CD4-positive, alpha-beta T cell (primary cell): ENCODE data around the gene AGTPBP1. TPM values are rescaled to one million over a fixed set of nuclear protein-coding genes. Genes with fewer than 3 reads are reported as not detected.
A peak's percentile ranks its signal among the peaks of the same experiment; 100 is the strongest.

ENCODE experiments used
- ATAC-seq: fragments of 200-7000 bp; cut with Tn5 transposase; one replicate; pipeline ENCODE4 v1.10.0; 2022; ENCODE audit warnings: mild to moderate bottlenecking; ENCODE audit not compliant: poor library complexity
- CTCF ChIA-PET: fragments of 350-600 bp; sonication (Branson Sonifier 250); formaldehyde crosslinking; loops from one replicate; lab custom pipeline; 2021; ENCODE audit warnings: antibody characterized with exemption, inconsistent platforms; lab: Charles Lee
- POLR2A ChIA-PET: fragments of 350-600 bp; sonication (Branson Sonifier 250); formaldehyde crosslinking; loops from one replicate; lab custom pipeline; 2021; ENCODE audit warnings: antibody characterized with exemption, inconsistent platforms; lab: Charles Lee
- DNase-seq, 14 experiments: peaks; one replicate each; pipeline ENCODE4 v3.0.0-alpha.2; 2013 to 2020; ENCODE audit warnings: mixed read lengths in 2 of 14
- H3K27ac ChIP-seq, 2 donors: one replicate each; pipeline versions ENCODE4 v1.5.1 to v1.7.0; 2013; ENCODE audit warnings: low read length in 2 of 2, low read depth in 1 of 2, mild to moderate bottlenecking in 1 of 2
- H3K27me3 ChIP-seq, 2 experiments: 1 replicate in 1 of 2; 2 replicates in 1 of 2; pipeline versions ENCODE4 v1.6.1 to v1.7.0; 2013; ENCODE audit warnings: low read length in 2 of 2, control low read depth in 1 of 2, mild to moderate bottlenecking in 1 of 2, moderate library complexity in 1 of 2; ENCODE audit not compliant: insufficient read depth in 2 of 2, control insufficient read depth in 1 of 2
- H3K36me3 ChIP-seq: one replicate; pipeline ENCODE4 v1.6.1; 2013; ENCODE audit warnings: low read length, control low read depth; ENCODE audit not compliant: insufficient read depth
- H3K4me1 ChIP-seq: one replicate; pipeline ENCODE4 v1.6.1; 2013; ENCODE audit warnings: low read length, control low read depth; ENCODE audit not compliant: insufficient read depth
- H3K4me3 ChIP-seq: one replicate; pipeline ENCODE4 v1.5.1; 2013; ENCODE audit warnings: mild to moderate bottlenecking, low read length, moderate library complexity
- H3K9me3 ChIP-seq, 2 experiments: 1 replicate in 1 of 2; 2 replicates in 1 of 2; pipeline versions ENCODE4 v1.6.1 to v1.7.0; 2013; ENCODE audit warnings: low read length in 2 of 2, mild to moderate bottlenecking in 2 of 2, control low read depth in 1 of 2, moderate library complexity in 1 of 2; ENCODE audit not compliant: control insufficient read depth in 1 of 2, insufficient read depth in 1 of 2
- H3K27ac Mint-ChIP-seq: one replicate; pipeline ENCODE4 v1.8.0; 2020; ENCODE audit warnings: mixed read lengths
- H3K27me3 Mint-ChIP-seq: one replicate; pipeline ENCODE4 v1.8.0; 2021; ENCODE audit warnings: mixed read lengths
- H3K36me3 Mint-ChIP-seq: one replicate; pipeline ENCODE4 v1.8.0; 2021; ENCODE audit warnings: low read depth, mixed read lengths
- H3K4me1 Mint-ChIP-seq: one replicate; pipeline ENCODE4 v1.8.0; 2021; ENCODE audit warnings: low read depth, mixed read lengths
- H3K4me3 Mint-ChIP-seq: one replicate; pipeline ENCODE4 v1.8.0; 2020; ENCODE audit warnings: mild to moderate bottlenecking, mixed read lengths
- H3K9me3 Mint-ChIP-seq: one replicate; pipeline ENCODE4 v1.8.0; 2020; ENCODE audit warnings: mixed read lengths
- intact Hi-C, 2 experiments: fragments of 100-400 bp; cut with DNase I in 1 of 2; cut with micrococcal nuclease in 1 of 2; formaldehyde crosslinking; loops; one replicate each; pipeline versions ENCODE4 v1.15.1 to v1.9.0; 2023 to 2025; cut with DNase I, micrococcal nuclease
- total RNA-seq, 174 experiments: library from RNA in 2 of 174; stranded (reverse) in 2 of 174; gene quantifications; one replicate each; pipeline ENCODE4 v1.2.3 and lab custom pipeline; 2021 to 2026
- TF ChIP-seq, protein P1 (sequence below): fragments of 200-600 bp; IDR thresholded peaks from one replicate; pipeline ENCODE4 v1.8.0; 2022; ENCODE audit warnings: antibody characterized with exemption, mild to moderate bottlenecking

The AGTPBP1 gene
- total RNA-seq, 2 experiments from 2014 or later, result 52.0 to 55.2 TPM

DNA sequence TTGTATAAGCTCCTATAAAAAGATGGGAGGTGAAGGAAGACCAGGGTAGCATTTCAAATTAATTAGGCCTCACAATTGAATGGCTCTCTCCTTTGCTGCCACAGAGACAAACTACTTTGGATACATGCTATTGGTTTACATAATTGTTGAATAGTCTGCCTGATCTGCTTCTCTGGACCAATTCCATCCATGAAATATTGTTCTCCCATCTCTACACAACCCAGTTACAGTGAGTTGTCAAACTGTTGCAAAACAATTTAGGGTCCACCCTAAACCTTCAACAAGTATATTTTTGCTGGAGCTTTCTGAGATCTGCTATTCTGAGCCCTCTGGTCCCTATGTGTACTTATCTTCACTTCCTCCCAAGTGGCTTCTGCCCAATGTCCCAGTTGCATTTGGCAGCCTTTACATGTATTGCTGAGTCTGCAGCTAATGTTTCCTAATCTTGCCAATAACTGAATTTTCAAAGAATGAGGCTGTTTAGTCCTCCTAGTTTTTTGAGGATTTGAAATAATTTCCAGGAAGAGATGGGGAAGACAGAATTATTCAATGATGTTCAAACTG is 38.9 kb downstream of the AGTPBP1 start:
- TF ChIP-seq, protein P1, sequence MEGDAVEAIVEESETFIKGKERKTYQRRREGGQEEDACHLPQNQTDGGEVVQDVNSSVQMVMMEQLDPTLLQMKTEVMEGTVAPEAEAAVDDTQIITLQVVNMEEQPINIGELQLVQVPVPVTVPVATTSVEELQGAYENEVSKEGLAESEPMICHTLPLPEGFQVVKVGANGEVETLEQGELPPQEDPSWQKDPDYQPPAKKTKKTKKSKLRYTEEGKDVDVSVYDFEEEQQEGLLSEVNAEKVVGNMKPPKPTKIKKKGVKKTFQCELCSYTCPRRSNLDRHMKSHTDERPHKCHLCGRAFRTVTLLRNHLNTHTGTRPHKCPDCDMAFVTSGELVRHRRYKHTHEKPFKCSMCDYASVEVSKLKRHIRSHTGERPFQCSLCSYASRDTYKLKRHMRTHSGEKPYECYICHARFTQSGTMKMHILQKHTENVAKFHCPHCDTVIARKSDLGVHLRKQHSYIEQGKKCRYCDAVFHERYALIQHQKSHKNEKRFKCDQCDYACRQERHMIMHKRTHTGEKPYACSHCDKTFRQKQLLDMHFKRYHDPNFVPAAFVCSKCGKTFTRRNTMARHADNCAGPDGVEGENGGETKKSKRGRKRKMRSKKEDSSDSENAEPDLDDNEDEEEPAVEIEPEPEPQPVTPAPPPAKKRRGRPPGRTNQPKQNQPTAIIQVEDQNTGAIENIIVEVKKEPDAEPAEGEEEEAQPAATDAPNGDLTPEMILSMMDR, result no peak
- H3K9me3 ChIP-seq, result peaks cover 0 to 3% of the 10 kb centered on the region in 2 experiments
- intact Hi-C loops, result loop anchor here in 1 of 2 experiments (5.0 kb wide), 1 partner anchor 39 kb away; the partner anchor contains the start of gene AGTPBP1
- H3K4me1 ChIP-seq, result no peaks in the 10 kb centered on the region
- no peak overlapping the region for H3K27ac ChIP-seq
- peaks cover 38% of the 10 kb centered on the region for H3K36me3 Mint-ChIP-seq
- H3K27me3 Mint-ChIP-seq, result no peaks in the 10 kb centered on the region
- CTCF ChIA-PET, result no interaction called here
- POLR2A ChIA-PET, result no interaction called here
- no peak overlapping the region for H3K4me3 ChIP-seq
- H3K27ac Mint-ChIP-seq, result peak overlapping the region; percentile 3
- ATAC-seq (no peak), DNase-seq (no peak)
- no peaks in the 10 kb centered on the region for H3K27me3 ChIP-seq
- H3K9me3 Mint-ChIP-seq, result no peaks in the 10 kb centered on the region
- H3K36me3 ChIP-seq, result no peaks in the 10 kb centered on the region
- H3K4me3 Mint-ChIP-seq, result no peak overlapping the region
- H3K4me1 Mint-ChIP-seq, result peaks cover 56% of the 10 kb centered on the region

DNA sequence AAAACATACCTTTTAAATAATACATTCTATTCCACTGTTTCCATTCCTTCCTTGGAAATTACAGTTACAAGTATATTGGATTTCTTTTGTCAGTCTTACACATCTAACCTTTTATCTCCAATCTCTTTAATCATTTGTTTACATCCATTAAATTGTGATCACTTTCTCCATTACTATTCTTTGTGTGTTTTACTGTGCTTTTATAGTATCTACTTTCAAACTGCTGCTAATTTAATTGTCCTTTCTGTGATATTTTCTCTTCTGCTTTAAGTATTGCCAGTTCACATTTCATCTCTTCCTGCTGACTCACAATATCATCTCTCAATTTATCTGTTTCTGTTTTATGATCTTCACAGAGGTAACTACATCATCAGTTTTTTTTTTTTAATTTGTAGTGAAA is 39.6 kb downstream of the AGTPBP1 start:
- Histone ChIP-seq H3K27ac (no peak overlapping the region), H3K4me1 (no peaks in the 10 kb centered on the region)
- H3K27me3 Mint-ChIP-seq, result no peaks in the 10 kb centered on the region

DNA sequence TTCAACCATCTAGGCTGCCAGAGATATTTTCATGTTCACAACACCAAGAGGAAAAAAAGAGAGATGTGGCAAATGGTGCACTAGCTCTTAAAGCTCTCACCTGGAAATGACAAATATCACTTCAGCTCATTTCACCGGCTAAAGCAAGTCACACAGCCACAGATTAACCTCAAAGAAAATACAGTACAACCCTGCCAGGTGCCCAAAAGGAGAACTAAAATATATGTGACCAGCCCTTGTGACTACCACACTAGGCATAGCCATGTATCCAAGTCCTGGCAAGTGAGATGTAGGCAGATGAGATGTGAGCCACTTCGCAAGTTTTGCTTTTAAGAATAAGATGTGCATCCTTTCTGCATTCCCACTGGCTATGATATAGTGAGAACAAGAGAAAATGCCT is 41.4 kb downstream of the AGTPBP1 start:
- Histone ChIP-seq H3K9me3 (no peaks in the 10 kb centered on the region), H3K36me3 (no peaks in the 10 kb centered on the region), H3K4me3 (no peak overlapping the region), H3K4me1 (no peaks in the 10 kb centered on the region), H3K27me3 (no peaks in the 10 kb centered on the region), H3K27ac (no peak overlapping the region)
- ATAC-seq (no peak), DNase-seq (no peak)
- ChIA-PET POLR2A (interaction anchor here (0.6 kb wide), 1 partner anchor 28 kb away, joined by 4 read pairs; no protein-coding TSS in a partner anchor), CTCF (no interaction called here)
- Mint-ChIP-seq H3K36me3 (peaks cover 23% of the 10 kb centered on the region), H3K27me3 (no peaks in the 10 kb centered on the region), H3K4me3 (no peak overlapping the region), H3K9me3 (no peaks in the 10 kb centered on the region), H3K4me1 (peaks cover 50% of the 10 kb centered on the region), H3K27ac (no peak overlapping the region)
- intact Hi-C loops, result loop anchor here in 1 of 2 experiments (5.0 kb wide), 1 partner anchor 42 kb away; the partner anchor contains the start of gene AGTPBP1
- TF ChIP-seq, protein P1, result no peak

More for the DNA sequence above, 39.6 kb downstream of the AGTPBP1 start:
- TF ChIP-seq, protein P1, result no peak
- intact Hi-C loops, result loop anchor here in 1 of 2 experiments (5.0 kb wide), 1 partner anchor 40 kb away; the partner anchor contains the start of gene AGTPBP1
- ChIA-PET POLR2A (no interaction called here), CTCF (no interaction called here)
- ATAC-seq (no peak), DNase-seq (no peak)
- peaks cover 51% of the 10 kb centered on the region for H3K4me1 Mint-ChIP-seq
- Histone ChIP-seq H3K36me3 (no peaks in the 10 kb centered on the region), H3K27me3 (no peaks in the 10 kb centered on the region), H3K4me3 (no peak overlapping the region), H3K9me3 (peaks cover 0 to 3% of the 10 kb centered on the region in 2 experiments)
- H3K4me3 Mint-ChIP-seq, result no peak overlapping the region
- H3K27ac Mint-ChIP-seq, result no peak overlapping the region
- peaks cover 31% of the 10 kb centered on the region for H3K36me3 Mint-ChIP-seq
- no peaks in the 10 kb centered on the region for H3K9me3 Mint-ChIP-seq
